NCI-H460 (cell line): ENCODE results near the gene RAD51B. TPM values are rescaled to one million over a fixed set of nuclear protein-coding genes. Genes with fewer than 3 reads are reported as not detected.

Experiments used
- DNase-seq: peaks from one replicate; pipeline ENCODE4 v3.0.0-alpha.2; 2016; ENCODE audit warnings: low read depth; ENCODE audit errors: extremely low read depth
- total RNA-seq: library from RNA; depleted of rRNA; stranded (reverse); fragments of >200 nt; shearing (Covaris generic); gene quantifications from 2 replicates; pipeline ENCODE4 v1.2.3, GENCODE V29; 2014

RAD51B gene
- total RNA-seq, 1 experiment from 2014 or later, result 13.4 TPM

DNA sequence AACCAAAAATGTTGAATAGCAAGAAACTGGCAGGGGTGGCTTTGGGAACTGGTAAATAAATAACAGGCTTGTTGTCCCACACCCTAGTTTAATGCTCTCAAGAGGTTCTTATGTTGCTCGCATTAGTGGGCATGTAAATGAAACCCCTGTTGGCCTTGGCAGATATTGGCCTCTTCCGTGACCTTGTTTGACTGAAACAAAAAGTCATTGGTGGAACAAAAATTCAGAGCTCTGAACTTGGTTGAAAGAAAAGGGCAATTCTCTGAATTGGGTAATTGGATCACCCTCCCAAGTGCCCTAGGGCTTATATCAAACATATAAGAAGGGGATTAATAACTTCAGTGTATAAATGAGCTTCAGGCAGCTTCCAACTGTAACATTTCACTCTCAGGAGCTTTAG, 547.1 kb downstream of the RAD51B start:
- DNase-seq, result no peak

GRCh38 chr14:68367536-68367935, 548.0 kb downstream of the RAD51B start:
- no peak for DNase-seq

DNA sequence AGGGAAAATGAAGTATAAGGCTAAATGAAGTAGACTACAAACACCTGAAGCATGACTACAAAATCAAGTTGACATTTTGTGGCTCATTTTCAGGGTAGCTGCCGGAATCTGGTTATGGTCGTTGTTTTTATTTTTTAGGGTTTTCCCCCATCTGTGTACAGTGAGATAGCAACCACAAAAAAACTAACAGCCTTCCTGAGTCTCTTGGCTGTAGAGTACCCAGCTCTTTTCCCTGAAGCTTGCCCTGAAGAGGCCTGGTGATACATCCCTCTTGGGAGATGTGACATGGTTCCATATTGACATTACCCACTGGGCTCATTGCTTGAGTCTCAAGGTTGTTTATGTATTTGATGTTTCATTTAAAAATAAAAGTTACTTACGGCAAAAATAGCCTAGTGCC, 549.3 kb downstream of the RAD51B start:
- no peak for DNase-seq

DNA sequence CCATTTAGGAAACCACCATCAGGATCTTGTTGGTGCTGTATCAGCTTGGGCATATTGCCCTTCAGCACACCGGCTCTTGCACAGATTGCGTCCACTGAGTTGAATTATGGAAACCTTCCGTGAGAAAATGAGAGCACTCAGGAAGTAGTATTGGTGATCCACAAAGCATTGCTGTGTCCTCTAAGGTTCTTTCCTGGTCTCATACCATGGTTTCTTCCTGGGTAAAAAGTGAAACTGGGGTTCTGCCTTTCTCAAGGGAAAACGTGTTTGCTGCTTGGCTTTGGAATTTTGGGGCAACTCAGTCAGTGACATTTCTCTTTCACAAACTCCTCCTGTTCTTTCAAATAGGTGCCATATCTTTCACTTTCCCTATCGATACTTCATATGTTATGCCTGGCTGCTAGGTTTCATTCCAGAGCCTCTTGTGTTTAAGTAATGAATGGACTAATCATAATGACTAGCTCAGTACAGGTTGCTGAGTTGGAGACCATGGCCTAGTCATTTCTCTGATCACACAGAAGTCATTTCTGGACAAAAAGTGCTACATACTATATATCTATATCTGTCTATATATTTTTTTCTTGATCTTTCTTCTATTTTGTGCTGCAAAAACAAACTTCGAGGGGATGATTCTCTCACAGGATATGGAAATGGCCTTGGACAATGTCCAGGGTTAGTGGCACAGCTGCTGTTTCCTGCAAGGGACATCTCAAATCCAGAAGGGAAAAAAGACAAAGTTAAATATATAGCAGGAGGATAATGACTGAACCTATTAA, 549.9 kb downstream of the RAD51B start:
- DNase-seq, result no peak

GRCh38 chr14:68370057-68370360, 550.4 kb downstream of the RAD51B start:
- no peak for DNase-seq

- DNase-seq, result no peak
Measured at GRCh38 chr14:68372368-68372767, 552.8 kb downstream of the RAD51B start.

- DNase-seq, result no peak
Measured at GRCh38 chr14:68373124-68373646, 553.6 kb downstream of the RAD51B start.

DNA sequence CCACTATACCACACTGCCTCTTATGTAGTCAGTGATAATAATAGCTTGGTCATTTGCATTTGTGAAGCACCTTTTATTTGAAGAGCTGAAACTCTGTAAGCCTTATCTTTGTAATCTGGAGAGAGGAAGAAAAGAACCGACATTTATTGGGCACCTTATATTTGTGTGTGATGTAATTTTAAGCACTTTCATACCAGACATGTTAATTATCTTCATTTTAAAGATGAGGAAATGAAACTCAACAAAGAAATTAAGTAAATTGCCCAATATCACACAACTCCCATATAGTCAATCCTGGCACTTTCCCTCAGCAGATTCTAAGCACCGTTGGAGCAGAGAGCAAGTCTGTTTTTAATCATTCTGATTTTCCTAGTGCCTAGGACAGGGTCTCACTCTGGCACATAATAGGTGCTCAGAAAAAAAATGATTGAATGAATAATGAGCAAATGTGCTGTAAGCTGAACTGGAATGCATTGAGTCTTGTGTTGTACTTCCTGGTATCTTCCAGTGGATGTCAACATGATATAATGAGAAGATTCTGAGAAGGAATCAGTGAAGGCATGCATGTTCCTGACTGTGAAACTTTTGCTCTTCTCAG, 554.4 kb downstream of the RAD51B start:
- DNase-seq, result no peak

DNA sequence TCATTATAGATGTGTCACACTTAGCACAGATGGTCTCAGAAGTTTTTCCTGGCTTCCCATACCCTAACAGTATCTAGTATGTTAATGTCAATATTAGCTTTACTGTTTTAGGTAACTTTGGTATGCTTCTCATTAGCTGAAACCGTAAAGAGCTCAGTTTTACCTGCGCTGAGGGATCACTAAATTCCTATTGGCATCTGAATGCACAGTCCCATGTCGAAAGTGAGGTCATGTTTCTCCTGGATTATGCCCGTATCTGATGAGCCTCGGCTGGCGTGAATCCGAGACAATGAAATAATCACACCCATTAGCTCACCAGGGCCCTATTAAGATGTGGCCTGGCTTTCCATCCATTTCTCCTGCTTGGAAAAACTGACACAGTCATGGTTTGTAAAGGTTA, 555.1 kb downstream of the RAD51B start:
- no peak for DNase-seq

DNA sequence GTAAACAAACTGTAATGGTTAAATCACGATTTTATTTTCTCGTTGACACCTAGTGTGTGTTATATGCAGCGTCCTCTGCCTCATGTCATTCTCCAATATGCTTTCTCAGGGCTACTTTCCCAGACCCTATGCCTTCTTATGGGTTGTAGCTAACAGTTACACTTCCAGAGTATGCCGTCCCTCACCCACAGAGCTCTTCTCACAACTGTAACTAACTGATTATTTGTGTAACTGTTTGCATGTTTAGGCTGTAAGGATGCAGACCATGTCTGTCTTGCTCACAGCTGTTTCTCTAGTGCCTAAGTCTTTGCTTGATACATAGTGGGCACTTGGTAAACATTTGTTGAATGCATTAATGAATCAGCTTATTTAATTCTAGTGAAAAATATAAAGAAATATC, 555.8 kb downstream of the RAD51B start:
- DNase-seq, result no peak

GRCh38 chr14:68376067-68376779, 556.6 kb downstream of the RAD51B start:
- no peak for DNase-seq

DNA sequence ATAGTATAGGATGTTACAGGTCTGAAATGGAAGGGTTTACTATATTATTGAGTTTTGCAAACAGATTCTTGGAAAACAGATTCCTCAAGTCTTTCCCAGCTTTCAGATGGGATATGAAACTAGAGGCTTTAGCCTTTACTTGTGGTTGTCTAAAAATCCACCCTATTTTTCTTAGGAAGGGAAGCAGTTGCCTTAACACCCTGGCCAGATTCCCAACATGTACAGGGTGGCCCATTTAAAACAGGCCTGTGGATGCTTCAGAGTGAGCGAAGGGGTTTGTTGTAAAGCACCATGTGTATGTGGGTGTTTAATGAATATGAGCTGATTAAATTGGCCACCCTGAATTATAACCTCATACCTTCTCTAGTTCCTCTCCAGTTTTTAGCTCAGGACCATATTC, 557.4 kb downstream of the RAD51B start:
- no peak for DNase-seq

DNA sequence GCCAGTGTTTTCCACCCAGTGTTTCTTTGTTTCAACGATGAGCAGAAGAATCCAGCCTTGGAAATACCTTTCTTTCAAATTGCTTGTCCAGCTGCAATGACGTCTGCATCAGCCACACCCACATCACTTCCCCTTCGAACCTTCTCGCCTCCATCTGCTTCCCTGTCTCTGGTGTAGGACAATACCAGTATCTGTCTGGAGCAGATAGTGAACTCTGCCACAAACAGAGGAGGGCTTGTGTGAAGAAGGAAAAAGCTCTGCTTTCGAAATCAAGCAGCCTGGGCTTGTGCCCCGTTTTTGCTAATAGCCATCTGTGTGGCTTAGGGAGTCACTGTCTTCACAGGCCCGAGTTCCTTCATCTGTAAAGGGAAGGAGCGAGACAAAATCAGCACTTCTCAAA, 557.9 kb downstream of the RAD51B start:
- DNase-seq, result no peak

DNA sequence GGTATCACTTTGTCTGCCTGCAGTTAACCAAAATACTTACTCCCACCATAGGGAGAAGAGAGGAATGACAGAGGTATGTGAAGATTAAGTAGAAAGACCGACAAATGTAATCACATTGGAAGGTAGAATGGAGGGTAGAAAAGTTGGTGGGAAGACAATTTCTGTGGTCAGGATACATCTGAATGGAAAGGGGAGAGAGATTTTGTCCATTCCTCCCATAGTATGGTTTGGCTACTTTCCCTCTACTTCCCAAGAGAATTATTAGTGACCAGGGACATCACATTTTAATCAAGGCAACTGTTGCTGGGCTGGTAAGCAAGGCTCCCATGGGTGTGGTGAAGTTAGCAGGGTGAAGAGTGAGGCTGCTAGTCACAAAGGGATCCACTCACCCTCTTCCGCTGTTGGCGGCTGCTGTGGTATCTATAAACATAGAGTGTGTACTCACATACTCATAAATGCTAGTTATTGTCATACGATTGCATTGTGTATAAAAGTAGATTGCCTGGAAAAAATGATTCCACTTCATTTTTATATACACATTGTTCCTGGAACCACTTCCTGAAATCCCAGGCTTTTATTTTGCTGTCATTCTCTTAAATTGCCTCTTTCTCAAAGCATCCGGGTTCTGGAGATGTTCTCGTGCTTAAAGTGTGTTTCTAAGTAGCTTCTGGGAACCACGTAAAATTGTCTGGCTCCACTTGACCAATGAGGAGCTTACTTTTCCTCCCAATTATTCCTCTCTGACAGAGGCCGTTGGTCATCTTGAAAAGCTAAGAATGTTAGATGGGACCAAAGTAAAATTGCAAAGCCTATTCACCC, 560.1 kb downstream of the RAD51B start:
- DNase-seq, result no peak

- no peak for DNase-seq
Measured at GRCh38 chr14:68380329-68380741, 560.8 kb downstream of the RAD51B start.

- DNase-seq, result no peak
Measured at GRCh38 chr14:68384335-68384734, 564.8 kb downstream of the RAD51B start.

DNA sequence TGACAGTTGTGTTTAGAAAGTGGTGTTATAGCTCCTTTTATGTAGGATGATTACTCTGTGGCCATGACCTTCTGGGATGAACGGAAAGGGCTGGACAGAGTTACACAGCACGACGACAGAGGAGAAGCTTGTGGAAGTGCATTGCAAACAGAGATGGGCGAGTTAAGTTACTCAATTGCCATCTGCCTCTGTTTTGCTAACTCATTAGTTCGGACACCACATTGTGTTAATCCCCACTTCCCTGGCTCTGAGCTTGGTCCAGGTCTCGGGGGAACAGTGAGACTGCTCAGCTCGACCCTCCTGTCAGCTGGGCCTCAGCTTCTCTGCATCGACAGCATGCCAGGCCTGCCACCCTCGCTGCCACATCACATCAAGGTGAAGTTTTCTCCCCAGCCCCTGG, 565.3 kb downstream of the RAD51B start:
- DNase-seq, result no peak

DNA sequence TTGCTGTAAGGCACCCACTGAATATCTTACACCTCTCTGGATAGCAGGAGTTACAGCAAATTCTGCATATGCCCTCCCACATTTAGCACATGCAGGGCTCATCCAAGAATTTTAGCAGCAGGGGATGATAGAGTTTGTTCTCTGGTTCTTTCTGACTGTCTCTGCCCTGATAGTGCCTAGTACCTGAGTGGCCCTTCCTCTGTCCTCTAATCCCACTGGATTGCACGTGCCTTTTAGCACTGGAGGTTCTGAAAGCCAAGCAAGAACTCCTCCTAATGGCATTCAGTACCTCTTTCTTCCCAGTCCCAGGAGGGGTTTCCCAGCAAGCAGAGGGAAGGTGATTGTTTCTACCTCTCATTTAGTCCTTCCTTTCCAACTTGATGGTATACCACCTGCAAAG, 566.9 kb downstream of the RAD51B start:
- no peak for DNase-seq

- no peak for DNase-seq
Measured at GRCh38 chr14:68386950-68387779, 567.6 kb downstream of the RAD51B start.

- DNase-seq, result no peak
Measured at GRCh38 chr14:68389943-68390342, 570.4 kb downstream of the RAD51B start.
